CD4-positive, CD25-positive, alpha-beta regulatory T cell (primary cell): ENCODE results near the gene ORM2. TPM values are rescaled to one million over a fixed set of nuclear protein-coding genes. Genes with fewer than 3 reads are reported as not detected.
A peak's percentile ranks its signal among the peaks of the same experiment; 100 is the strongest.

ENCODE experiments used
- ATAC-seq, 2 donors: fragments of 150-1000 bp; cut with Tn5 transposase; one replicate each; pipeline ENCODE4 v1.10.0; 2021; ENCODE audit warnings: low read depth in 2 of 2, moderate number of reproducible peaks in 2 of 2, moderate library complexity in 1 of 2
- DNase-seq, 3 donors: peaks; one replicate each; pipeline versions ENCODE4 v3.0.0 to v3.0.0-alpha.2; 2012 to 2022; ENCODE audit warnings: mixed read lengths in 1 of 3
- H3K27ac ChIP-seq: one replicate; pipeline ENCODE4 v1.7.0; 2013; ENCODE audit warnings: mild to moderate bottlenecking, low read length; ENCODE audit not compliant: insufficient read depth, poor library complexity, severe bottlenecking
- H3K27me3 ChIP-seq: one replicate; pipeline ENCODE4 v1.7.0; 2013; ENCODE audit warnings: low read length; ENCODE audit not compliant: control insufficient read depth, insufficient read depth
- H3K36me3 ChIP-seq: one replicate; pipeline ENCODE4 v1.7.0; 2013; ENCODE audit warnings: mild to moderate bottlenecking, low read length, moderate library complexity; ENCODE audit not compliant: control insufficient read depth, insufficient read depth
- H3K4me1 ChIP-seq: 2 replicates; pipeline ENCODE4 v1.7.0; 2013; ENCODE audit warnings: mild to moderate bottlenecking, low read length; ENCODE audit not compliant: insufficient read depth, control insufficient read depth, poor library complexity, severe bottlenecking
- H3K4me3 ChIP-seq: one replicate; pipeline ENCODE4 v1.7.0; 2013; ENCODE audit warnings: low read depth, mild to moderate bottlenecking, low read length, moderate library complexity
- H3K9me3 ChIP-seq, 2 experiments: 1 replicate in 1 of 2; 2 replicates in 1 of 2; pipeline ENCODE4 v1.7.0; 2013; ENCODE audit warnings: low read length in 2 of 2, mild to moderate bottlenecking in 1 of 2, moderate library complexity in 1 of 2; ENCODE audit not compliant: control insufficient read depth in 2 of 2
- H3K27ac Mint-ChIP-seq, 3 donors: one replicate each; pipeline ENCODE4 v1.8.0; 2020 to 2022; ENCODE audit warnings: mild to moderate bottlenecking in 3 of 3, mixed read lengths in 3 of 3, moderate library complexity in 2 of 3
- H3K27me3 Mint-ChIP-seq: one replicate; pipeline ENCODE4 v1.8.0; 2022; ENCODE audit warnings: mild to moderate bottlenecking, mixed read lengths
- H3K36me3 Mint-ChIP-seq: one replicate; pipeline ENCODE4 v1.8.0; 2020; ENCODE audit warnings: mixed read lengths
- H3K4me1 Mint-ChIP-seq, 4 donors: one replicate each; pipeline ENCODE4 v1.8.0; 2020 to 2022; ENCODE audit warnings: mixed read lengths in 4 of 4, mild to moderate bottlenecking in 1 of 4
- H3K4me3 Mint-ChIP-seq, 4 donors: one replicate each; pipeline ENCODE4 v1.8.0; 2020 to 2022; ENCODE audit warnings: mild to moderate bottlenecking in 4 of 4, mixed read lengths in 4 of 4, moderate library complexity in 3 of 4
- H3K9me3 Mint-ChIP-seq, 7 donors: one replicate each; pipeline ENCODE4 v1.8.0; 2020 to 2022; ENCODE audit warnings: mixed read lengths in 7 of 7, mild to moderate bottlenecking in 3 of 7, moderate library complexity in 2 of 7
- polyA plus RNA-seq, 4 donors: library from polyadenylated mRNA; unstranded; fragments of 300-500 nt; fragmentation: Illumina TruSeq; gene quantifications; one replicate each; pipeline ENCODE4 v1.2.3, GENCODE V29; 2021
- total RNA-seq: library from RNA; stranded (reverse); gene quantifications from one replicate; pipeline ENCODE4 v1.2.3, GENCODE V29; 2022

The ORM2 gene
- total and polyA plus RNA-seq, 5 donors from 2014 or later: not detected

DNA sequence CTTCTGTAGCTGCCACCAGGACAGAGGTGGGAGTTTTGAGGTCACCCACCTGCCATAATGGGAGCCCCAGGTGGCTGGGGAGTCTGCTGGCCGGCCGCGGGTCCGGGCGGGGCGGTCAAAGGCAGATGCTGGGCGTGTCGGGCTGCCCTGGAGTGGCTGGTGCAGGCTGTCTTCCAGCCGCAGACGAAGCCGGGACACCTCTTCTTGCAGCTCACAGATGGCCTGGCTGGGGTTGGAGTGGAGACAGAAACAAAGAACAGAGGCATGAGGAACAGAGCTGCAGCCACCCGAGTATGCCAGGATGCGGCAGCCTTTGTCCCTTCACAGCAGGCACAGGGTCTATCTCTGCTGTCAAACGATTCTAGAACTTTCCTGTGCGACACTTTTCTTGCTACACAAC lies 18.0 kb downstream of the ORM2 start:
- no peaks in the 10 kb centered on the region for H3K9me3 Mint-ChIP-seq
- Histone ChIP-seq H3K27ac (no peak overlapping the region), H3K9me3 (no peaks in the 10 kb centered on the region), H3K36me3 (peaks cover 96% of the 10 kb centered on the region), H3K4me3 (no peak overlapping the region), H3K27me3 (no peaks in the 10 kb centered on the region), H3K4me1 (peaks cover 39% of the 10 kb centered on the region)
- peaks cover 54% of the 10 kb centered on the region for H3K36me3 Mint-ChIP-seq
- peaks cover 11 to 51% (median 34%) of the 10 kb centered on the region in 4 donors for H3K4me1 Mint-ChIP-seq
- no peak for DNase-seq
- peak overlapping the region in 2 of 3 donors; percentile 88 to 91 for H3K27ac Mint-ChIP-seq
- no peak for ATAC-seq
- H3K4me3 Mint-ChIP-seq: no peak overlapping the region
- no peaks in the 10 kb centered on the region for H3K27me3 Mint-ChIP-seq

DNA sequence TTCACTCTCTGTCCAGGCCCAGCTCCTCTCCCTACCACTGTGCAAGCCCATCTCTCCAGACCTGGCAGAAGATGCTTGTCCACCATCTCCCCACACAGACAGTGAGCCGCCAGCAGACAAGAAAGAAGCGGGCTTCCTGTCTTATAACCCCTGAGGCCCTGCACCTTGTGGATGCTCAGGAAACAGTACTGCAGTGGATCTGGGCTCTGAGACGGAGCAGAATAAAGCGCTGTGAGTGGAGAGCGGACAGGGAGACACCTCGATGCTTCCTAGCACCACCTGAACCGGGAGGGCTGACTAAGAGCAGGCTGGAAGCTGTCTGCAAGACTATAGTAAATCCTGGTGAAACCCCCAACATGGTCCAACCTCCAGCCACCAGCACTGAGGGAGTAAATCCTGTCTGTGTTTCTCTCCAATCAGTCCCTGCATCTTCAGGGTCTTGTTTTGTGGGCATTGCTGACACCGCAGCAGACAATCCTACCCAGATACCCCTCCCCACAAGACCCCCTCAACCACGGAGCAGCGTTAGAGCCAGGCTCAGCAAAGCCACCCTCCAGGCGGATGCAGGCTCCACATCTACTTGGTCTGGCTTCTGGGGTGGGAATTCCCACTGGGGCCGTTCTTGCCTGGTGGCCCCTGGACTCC lies 18.7 kb downstream of the ORM2 start:
- Mint-ChIP-seq H3K27ac (peak overlapping the region; percentile 88 to 92 (median 91)), H3K36me3 (peaks cover 53% of the 10 kb centered on the region), H3K4me1 (peaks cover 11 to 53% (median 35%) of the 10 kb centered on the region in 4 donors), H3K9me3 (no peaks in the 10 kb centered on the region), H3K4me3 (no peak overlapping the region), H3K27me3 (no peaks in the 10 kb centered on the region)
- no peak for ATAC-seq
- Histone ChIP-seq H3K27ac (peak overlapping the region; percentile 67), H3K4me3 (no peak overlapping the region), H3K9me3 (no peaks in the 10 kb centered on the region), H3K4me1 (peaks cover 39% of the 10 kb centered on the region), H3K36me3 (peaks cover 96% of the 10 kb centered on the region), H3K27me3 (no peaks in the 10 kb centered on the region)
- DNase-seq: no peak

DNA sequence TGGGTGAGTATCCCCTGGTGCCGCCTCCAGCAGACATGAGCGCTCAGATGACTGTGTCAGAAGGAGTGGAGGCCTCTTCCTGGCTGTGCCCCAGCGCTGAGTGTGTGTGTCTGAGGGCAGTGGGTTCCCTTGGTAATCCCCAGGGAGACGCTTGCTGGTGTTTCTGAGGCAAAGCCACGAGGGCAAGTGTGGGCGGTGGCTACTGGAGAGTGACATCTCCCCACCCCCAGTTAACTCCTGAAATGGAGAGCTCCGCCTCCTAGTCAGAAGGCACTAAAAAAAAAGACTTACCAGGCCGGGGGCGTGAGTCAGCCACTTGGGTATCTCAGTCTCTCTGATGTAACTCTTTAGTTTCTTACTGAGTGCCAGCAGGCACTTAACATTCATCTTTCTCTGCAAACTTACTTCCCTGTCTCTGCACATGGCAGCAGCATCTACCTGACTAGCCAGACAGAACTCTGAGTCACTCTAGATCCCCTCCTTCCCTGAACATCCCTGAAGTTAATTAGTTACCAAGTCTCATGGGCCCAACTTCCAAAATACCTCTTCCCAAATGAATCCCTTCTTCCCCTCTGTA lies 19.3 kb downstream of the ORM2 start:
- peak overlapping the region in 3 of 4 donors; percentile 3 to 60 (median 8) for H3K4me3 Mint-ChIP-seq
- Histone ChIP-seq H3K27ac (peak overlapping the region; percentile 67), H3K4me3 (no peak overlapping the region), H3K27me3 (no peaks in the 10 kb centered on the region), H3K9me3 (no peaks in the 10 kb centered on the region), H3K4me1 (peaks cover 39% of the 10 kb centered on the region), H3K36me3 (peaks cover 96% of the 10 kb centered on the region)
- peak; percentile 86 to 87 for ATAC-seq
- peak; percentile 40 to 74 (median 42) for DNase-seq
- H3K27me3 Mint-ChIP-seq: no peaks in the 10 kb centered on the region
- peaks cover 11 to 55% (median 33%) of the 10 kb centered on the region in 4 donors for H3K4me1 Mint-ChIP-seq
- no peaks in the 10 kb centered on the region for H3K9me3 Mint-ChIP-seq
- peak overlapping the region; percentile 88 to 92 (median 91) for H3K27ac Mint-ChIP-seq
- H3K36me3 Mint-ChIP-seq: peaks cover 50% of the 10 kb centered on the region

DNA sequence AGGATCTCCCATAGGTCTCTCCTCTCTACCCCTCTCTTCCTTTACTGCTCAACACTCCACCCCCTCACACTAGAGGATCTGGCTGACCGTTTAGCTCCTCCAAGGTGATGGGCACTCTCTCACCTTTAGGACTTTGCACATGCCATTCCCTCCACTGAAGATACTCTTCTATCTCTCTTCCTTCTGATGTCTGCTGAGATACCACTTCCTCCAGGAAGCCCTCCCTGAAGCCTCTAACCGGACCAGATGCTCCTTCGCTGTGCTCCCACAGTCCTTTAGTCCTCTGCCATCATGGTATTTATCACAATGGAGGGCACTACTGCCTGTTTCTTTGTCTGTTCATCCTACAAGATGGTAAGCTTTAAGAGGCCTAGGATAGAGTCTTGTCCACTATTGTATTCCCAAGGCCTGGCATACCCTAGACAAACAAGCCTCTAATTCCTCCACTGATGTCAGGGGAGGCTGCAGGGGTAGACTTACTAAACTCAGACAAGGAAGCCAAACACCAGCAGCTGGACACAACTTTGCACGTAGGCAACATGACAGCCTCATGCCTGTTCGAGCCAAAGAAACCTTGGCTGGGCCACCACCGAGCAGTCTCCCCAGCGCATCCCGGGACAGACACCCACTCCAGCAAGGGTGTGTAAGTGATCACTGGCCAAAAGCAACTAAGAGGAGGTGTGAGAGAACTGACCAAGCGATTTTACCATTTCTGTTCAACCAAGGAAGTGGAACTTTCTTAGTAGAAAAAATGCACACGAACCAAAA lies 20.2 kb downstream of the ORM2 start:
- Histone ChIP-seq H3K4me3 (no peak overlapping the region), H3K27ac (peak overlapping the region; percentile 67), H3K36me3 (peaks cover 90% of the 10 kb centered on the region), H3K27me3 (no peaks in the 10 kb centered on the region), H3K9me3 (no peaks in the 10 kb centered on the region), H3K4me1 (peaks cover 39% of the 10 kb centered on the region)
- H3K36me3 Mint-ChIP-seq: peaks cover 41% of the 10 kb centered on the region
- H3K27ac Mint-ChIP-seq: peak overlapping the region; percentile 87 to 91 (median 88)
- no peaks in the 10 kb centered on the region for H3K27me3 Mint-ChIP-seq
- peak overlapping the region in 2 of 4 donors; percentile 3 to 60 for H3K4me3 Mint-ChIP-seq
- peaks cover 11 to 56% (median 28%) of the 10 kb centered on the region in 4 donors for H3K4me1 Mint-ChIP-seq
- H3K9me3 Mint-ChIP-seq: no peaks in the 10 kb centered on the region
- no peak for DNase-seq
- ATAC-seq: no peak

DNA sequence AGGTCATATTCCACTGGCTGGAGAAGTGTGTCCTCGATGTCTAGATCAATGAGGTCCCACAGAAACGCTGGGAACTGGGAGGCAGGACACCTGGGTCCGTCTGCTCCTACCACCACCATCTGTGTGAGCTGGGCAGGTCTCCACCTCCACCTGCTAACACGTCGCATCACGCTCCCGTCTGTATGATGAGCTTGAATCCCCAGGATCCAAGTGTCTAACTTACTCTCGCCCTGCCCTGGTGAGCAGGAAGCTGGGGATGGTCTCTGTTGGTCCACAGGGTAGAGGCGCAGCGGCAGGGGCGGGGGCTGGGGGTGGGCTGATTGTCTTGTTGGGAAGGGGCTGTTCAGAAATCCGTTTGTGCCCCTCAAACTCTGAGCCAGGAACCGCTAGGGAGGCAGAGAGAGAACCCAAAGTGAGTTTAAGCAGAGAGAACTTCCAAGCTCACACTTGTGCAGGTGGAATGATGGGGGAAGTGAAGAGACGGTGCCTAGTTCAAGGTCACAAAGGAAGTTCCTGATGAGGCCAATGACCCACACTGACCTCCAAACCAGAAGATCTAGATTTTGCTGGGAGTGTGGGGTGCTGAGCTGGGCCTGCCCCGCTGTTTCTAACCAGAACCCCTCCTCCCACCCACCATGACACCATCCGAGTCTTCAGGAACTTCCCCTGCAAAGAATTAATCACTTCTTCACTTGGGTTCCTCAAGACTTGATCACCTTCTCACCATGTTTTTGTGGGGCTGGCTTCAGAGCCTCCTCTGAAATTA lies 21.1 kb downstream of the ORM2 start:
- peak overlapping the region; percentile 87 to 91 (median 88) for H3K27ac Mint-ChIP-seq
- peak overlapping the region in 1 of 4 donors; percentile 19 for H3K4me3 Mint-ChIP-seq
- no peak for ATAC-seq
- no peaks in the 10 kb centered on the region for H3K9me3 ChIP-seq
- no peaks in the 10 kb centered on the region for H3K27me3 ChIP-seq
- DNase-seq: no peak
- H3K27ac ChIP-seq: peak overlapping the region; percentile 42
- no peak overlapping the region for H3K4me3 ChIP-seq
- H3K36me3 Mint-ChIP-seq: peaks cover 36% of the 10 kb centered on the region
- peaks cover 39% of the 10 kb centered on the region for H3K4me1 ChIP-seq
- peaks cover 87% of the 10 kb centered on the region for H3K36me3 ChIP-seq
- no peaks in the 10 kb centered on the region for H3K9me3 Mint-ChIP-seq
- H3K4me1 Mint-ChIP-seq: peaks cover 11 to 57% (median 28%) of the 10 kb centered on the region in 4 donors
- H3K27me3 Mint-ChIP-seq: no peaks in the 10 kb centered on the region

DNA sequence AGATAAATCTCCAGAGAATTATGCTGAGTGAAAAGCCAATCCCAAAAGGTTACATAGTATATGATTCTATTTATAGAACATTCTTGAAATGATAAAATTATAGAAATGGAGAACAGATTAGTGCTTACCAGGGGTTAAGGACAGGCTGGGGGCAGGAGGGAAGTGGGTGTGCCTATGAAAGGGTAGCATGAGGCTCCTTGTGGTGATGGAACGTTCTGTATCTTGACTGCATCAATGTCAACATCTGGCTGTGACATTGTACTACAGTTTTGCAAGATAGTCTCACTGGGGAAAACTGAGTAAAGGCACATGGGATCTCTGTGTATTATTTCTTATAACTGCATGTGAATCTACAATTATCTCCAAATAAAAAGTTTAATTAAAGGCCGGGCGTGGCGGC lies 22.3 kb downstream of the ORM2 start:
- H3K27ac Mint-ChIP-seq: peak overlapping the region in 2 of 3 donors; percentile 34 to 78
- no peak overlapping the region for H3K27ac ChIP-seq
- no peaks in the 10 kb centered on the region for H3K9me3 ChIP-seq
- H3K36me3 Mint-ChIP-seq: peaks cover 35% of the 10 kb centered on the region
- H3K27me3 Mint-ChIP-seq: no peaks in the 10 kb centered on the region
- no peak for DNase-seq
- H3K9me3 Mint-ChIP-seq: no peaks in the 10 kb centered on the region
- H3K4me1 Mint-ChIP-seq: peaks cover 11 to 58% (median 28%) of the 10 kb centered on the region in 4 donors
- H3K4me3 ChIP-seq: no peak overlapping the region
- no peaks in the 10 kb centered on the region for H3K27me3 ChIP-seq
- peak overlapping the region in 2 of 4 donors; percentile 41 to 68 for H3K4me3 Mint-ChIP-seq
- H3K4me1 ChIP-seq: peaks cover 39% of the 10 kb centered on the region
- ATAC-seq: no peak
- H3K36me3 ChIP-seq: peaks cover 87% of the 10 kb centered on the region

DNA sequence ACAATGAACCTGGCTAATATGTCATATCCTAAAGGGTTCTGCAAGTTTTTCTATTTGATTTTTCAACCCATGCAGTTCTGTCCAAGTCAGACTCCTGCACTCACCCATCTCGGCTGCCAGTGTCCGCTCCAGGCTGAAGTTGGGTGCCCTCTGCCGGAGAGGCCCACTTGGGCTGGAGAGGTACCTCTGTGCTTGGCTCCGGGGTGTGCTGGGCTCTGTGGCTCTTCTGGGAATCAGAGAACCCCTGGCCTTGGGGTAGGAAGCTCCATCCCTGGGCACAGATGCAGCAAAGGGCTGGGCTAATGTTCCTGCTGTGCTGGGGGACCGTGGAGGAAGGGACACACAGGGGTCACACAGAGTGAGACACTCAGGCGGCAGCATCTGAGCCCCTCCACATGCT lies 26.2 kb downstream of the ORM2 start:
- Histone ChIP-seq H3K4me3 (no peak overlapping the region), H3K27ac (no peak overlapping the region), H3K36me3 (peaks cover 89% of the 10 kb centered on the region), H3K4me1 (peaks cover 20% of the 10 kb centered on the region), H3K27me3 (no peaks in the 10 kb centered on the region), H3K9me3 (no peaks in the 10 kb centered on the region)
- Mint-ChIP-seq H3K36me3 (peaks cover 38% of the 10 kb centered on the region), H3K27ac (no peak overlapping the region), H3K4me3 (no peak overlapping the region), H3K4me1 (peaks cover 10 to 54% (median 29%) of the 10 kb centered on the region in 4 donors), H3K9me3 (no peaks in the 10 kb centered on the region), H3K27me3 (no peaks in the 10 kb centered on the region)
- DNase-seq (no peak), ATAC-seq (no peak)
